ENCODE results near the gene DEK.

- TF ChIP-seq CTCF (IDR thresholded peaks at IDR 0.05) = no peak
- TF ChIP-seq POLR2A (IDR thresholded peaks at IDR 0.05) = no peak
These were observed 712 bp downstream of the DEK start for GRCh38 chr6:18263418-18264218.
